ACHN (cell line): ENCODE data around the gene TMEM150B.

ENCODE experiments used
- DNase-seq: peaks from one replicate; pipeline ENCODE4 v3.0.0-alpha.2; 2015
- in situ Hi-C: cut with HindIII; loops from 2 replicates; pipeline ENCODE4 v1.10.0; 2017; ENCODE audit warnings: low sequenced_read_pairs, low pct_ligation_motif_present, low pct_unique_long_range_greater_than_20kb

The TMEM150B gene

DNA sequence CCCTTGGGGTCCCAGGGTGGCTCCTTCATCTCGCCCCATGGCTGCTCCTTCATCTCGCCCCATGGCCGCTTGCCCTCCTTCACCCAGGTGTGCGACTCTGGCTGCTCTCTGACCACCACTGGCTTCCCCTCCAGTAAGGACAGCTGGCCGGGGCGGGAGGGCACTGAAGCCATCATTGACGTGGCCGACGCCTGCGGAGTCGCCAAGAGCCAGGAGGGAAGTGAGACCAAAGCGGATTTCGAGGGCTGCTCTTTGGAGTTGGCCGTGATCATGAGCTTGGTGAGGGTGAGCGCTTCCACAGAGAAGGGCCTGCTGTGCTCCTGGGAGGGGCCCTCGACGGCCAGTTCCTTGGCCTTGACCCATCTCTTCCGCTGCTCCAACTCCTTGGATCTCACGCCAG is 33.4 kb upstream of the TMEM150B start:
- in situ Hi-C loops = no loop called here
- DNase-seq = no peak

DNA sequence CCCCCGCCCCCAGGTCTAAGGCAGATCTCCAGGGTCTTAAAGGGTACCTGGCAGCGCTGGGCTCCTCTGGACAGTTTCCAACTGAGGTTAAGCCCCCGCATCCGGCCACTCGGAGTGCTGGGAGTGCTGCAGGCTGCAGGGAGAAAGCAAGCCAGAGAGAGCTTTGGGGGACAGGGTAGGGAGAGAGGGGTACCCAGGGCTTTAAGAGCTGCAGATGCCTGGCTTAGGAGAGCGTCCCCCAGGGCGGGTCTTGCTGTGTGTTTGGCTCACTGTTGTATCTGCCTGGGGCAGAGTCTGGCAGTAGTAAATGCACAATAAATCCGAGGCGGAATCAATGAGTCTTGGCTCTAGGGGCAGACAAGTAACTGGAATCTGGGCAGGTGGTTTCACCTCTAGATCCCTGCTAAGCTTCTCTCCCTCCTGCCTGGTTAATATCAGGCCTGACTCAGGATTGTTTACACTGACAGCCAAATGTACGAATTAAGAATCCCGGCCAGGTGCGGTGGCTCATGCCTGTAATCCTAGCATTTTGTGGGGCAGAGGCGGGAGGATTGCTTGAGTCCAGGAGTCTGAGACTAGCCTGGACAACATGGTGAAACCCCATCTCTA is 30.2 kb upstream of the TMEM150B start:
- in situ Hi-C loops = no loop called here
- no peak for DNase-seq

DNA sequence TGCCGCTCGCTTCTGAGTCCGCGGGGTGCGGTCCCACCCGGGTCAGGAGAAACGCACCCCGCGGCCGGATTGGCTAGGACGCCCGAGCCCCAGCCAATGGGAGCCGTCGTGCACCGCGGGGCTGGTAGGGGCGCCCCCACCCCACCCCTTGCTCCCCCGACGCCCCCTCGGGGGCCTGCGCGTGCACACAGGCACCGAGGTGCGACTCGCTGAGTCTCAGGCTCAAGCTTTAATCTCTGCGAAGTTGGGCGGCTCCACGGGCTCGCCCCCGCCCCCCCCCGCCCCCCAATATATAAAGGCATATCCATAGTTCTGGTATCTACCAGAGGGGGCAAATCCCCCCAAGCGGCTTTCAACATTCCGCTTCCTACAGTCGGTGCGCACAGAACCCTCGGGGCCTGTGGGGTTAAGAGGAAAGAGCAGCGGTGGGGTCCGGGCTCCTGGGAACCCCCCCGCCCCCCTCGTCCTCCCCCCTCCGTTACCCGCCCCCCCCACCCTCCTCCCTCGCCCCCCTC is 29.6 kb upstream of the TMEM150B start, which contains the start of gene COX6B2:
Gene COX6B2, minus strand, starts transcription at position 22 of the 515 bp plus-strand sequence. CDS start 198 bp downstream, outside the sequence.
- in situ Hi-C loops = no loop called here

DNA sequence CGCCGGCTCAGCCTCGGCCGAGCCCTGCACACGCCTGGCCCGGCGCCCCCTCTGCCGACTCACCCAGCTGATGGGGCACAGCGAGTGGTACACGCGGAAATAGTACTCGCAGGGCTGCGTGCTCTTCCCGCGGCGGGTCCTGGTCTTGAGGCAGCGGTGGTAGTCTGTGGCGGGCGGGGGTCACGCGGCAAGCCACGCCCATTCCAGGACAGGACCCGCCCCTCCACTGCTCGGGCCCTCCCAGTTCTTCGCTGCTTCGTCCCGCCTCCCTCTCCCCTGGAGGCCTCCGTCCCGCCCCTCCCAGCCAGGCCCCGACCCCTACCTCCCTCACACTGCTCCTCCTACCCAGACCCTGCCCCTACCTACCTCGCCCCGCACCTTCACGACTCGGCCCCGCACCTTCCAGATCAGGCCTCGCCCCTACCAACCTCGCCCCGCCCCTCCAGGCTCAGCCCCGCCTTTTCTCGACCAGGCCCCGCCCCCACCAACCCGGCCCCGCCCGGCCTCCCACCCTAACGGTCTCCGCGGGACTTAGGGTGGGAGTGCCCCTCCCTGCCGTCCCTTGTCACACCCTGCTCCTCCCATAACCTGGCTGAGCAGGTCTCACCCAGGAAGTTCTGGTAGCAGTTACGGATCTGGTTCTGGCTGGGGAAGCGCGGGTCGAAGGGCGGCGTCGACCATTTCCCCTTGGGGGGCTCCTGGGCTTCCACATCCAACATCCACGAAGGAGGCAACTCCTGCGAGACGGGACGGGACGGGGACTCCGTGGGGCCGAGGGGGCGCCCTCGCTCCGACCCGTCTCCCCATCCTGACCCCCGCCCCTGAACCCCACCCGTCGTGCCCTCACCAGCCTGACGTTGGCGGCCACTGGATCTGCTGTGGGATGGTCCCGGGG is 28.9 kb upstream of the TMEM150B start:
- in situ Hi-C loops = no loop called here
- DNase-seq = peak; percentile 45

More for the DNA sequence above, 29.6 kb upstream of the TMEM150B start, which contains the start of gene COX6B2:
- DNase-seq = no peak

DNA sequence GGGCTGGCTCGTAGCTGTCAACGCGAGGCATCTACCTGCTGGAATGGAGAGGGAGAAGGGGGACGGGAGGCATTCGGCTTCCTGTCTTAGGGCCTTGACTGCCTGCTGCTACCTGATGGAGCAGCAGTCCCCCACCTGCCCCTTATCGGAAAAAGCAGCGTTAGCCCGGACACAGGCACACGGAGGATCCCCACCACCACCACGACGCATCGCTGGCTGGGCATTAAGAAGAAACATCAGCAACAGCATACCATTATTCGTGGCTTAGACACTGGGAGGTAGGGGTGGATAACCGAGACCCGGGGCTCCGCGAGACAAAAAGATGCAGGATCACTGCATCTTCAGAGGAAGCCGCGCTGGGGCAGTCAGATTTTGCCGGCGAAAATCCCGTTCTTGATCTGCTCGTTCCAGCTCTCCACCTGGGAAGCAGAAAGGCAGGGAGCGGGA is 28.2 kb upstream of the TMEM150B start:
- no peak for DNase-seq
- in situ Hi-C loops = no loop called here

DNA sequence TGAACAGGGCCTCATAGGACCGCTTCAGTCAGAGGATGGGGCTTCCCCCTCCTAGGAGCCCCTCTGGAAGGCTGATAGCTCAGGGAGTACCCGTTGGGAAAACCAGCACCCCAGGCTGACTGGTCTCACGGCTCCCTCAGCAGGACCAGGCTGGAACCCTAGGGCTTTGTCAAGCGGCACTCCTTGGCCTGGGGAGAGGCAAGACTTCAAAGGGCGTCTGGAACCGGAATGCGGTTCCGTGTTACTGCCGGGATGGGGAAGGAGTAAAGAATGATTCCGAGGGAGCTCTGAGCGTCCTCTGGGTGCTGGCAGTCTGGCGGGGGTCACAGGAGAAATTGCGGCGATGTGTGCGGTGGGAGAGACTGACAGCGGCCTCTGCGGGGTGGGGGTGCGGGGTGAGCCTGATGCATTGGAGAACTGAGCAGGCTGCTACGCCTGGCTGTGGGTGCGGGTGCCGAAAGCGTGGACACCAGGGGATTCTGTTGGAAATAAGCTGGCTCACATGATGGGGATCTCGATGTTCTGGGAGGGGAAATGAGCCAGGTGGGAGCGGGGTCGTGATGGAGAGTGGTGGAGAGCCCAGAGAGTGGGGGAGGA is 27.5 kb upstream of the TMEM150B start:
- in situ Hi-C loops = no loop called here
- DNase-seq = no peak

DNA sequence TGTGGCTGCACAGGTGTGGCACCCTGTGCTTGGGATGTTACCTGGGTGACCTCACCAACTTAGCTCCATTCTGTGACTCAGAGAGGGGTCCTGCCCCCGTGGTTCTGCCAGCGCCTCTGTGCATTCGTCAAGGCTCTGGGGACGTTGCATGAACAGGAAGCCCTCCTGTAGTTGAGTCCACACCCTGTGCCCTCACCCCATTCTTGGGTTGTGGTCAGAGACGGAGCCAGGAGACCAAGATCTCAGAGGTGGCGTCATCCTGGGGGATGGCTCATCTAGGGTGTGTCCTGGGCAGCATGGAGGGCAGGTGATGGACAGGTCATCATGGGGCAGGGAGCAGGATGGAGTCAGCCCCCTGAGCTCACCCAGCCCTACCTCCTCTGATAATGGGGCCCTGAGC is 26.9 kb upstream of the TMEM150B start:
- no peak for DNase-seq
- in situ Hi-C loops = no loop called here

DNA sequence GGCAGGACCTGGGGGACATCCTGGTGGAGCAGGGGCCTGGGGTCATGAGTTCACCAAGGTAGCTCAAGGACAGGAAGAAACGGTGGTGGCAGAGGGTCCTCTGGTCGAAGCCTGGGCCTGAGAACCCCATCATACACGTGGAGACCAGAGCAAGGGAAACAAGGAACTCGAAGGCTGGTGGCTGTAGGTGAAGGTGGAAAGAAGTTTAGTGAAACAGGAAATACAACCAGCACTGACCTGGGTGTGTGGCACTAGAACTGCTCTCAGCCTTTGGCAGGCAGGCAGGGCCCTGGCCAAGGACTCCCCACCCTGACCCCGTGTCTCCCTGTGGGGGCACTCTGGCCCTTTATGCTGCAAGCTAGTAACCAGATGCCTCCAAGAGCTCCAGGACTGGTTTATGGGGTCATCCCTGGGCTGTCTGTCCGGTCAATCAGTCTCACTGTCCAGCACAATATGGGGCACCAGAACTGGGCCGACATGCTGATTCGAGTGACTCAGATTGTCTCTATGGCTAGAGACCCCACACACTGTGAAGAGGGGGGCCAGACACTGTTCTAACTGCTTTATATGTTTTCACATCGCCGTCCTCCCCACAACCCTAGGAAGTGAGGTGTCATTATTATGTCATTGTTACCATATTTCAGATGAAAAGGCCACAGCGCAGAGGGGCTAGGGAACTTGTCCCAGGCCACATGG is 25.6 kb upstream of the TMEM150B start:
- in situ Hi-C loops = no loop called here
- no peak for DNase-seq

DNA sequence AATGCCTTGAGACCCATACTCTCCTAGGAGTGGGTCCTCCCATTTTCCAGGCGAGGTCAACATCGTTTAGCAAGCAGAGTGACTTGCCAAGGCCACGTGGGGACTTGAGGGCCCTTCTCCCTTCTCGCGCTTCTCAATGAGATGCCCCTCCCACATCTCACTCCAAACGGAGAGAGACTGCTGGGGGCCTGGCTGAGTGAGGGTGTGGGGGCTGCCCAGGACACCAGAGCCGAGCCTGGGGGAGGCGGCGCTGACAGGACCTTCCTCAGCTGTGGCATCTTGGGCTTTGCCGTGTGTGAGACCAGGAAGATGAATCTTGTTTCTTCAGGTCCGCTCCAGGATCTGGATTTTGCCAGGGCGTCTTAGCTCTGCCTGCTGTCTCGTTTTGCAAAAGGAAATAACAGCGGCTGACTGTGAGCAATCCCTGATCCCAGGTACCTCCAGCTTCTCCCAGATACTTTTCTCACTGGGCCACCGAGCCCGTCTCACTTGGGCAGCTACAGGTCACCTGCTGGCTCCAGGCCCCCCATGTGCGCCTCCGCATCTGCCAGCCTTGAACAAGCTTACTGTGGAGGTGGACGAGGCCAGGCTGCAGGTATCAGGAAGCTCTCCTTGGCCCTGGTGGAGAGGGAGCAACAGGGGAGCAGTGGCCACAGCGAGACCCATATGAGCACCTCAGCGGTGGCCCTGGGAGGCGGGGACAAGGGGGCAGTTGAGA is 23.3 kb upstream of the TMEM150B start:
- in situ Hi-C loops = no loop called here
- DNase-seq = no peak

DNA sequence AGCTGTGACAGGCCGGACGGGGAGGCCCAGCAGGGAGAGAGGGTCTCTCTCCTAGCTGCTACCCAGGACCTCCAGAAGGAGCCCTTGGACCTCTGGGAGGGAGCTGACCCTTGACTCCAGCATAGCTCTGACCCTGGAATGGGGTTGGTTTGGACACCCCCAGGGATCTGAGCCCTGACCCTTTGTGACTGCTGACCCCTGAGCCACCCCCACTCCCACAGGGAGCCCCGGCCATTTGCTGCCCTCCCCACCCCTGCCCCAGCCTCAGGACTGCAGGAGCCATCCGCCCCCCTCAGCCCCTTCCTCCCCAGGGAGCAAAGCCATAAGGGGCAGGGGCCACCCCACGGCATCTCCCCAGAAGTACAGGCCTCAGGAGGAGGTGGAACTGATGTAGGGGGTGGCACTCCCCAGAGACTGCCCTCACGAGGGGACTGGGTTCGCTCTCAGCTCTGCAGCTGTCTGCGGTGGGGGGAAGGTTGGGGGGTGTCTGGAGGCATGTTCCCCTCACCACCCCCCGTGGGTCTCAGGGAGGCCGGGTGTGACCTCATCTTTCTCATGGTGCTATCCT is 22.4 kb upstream of the TMEM150B start:
- in situ Hi-C loops = no loop called here

DNA sequence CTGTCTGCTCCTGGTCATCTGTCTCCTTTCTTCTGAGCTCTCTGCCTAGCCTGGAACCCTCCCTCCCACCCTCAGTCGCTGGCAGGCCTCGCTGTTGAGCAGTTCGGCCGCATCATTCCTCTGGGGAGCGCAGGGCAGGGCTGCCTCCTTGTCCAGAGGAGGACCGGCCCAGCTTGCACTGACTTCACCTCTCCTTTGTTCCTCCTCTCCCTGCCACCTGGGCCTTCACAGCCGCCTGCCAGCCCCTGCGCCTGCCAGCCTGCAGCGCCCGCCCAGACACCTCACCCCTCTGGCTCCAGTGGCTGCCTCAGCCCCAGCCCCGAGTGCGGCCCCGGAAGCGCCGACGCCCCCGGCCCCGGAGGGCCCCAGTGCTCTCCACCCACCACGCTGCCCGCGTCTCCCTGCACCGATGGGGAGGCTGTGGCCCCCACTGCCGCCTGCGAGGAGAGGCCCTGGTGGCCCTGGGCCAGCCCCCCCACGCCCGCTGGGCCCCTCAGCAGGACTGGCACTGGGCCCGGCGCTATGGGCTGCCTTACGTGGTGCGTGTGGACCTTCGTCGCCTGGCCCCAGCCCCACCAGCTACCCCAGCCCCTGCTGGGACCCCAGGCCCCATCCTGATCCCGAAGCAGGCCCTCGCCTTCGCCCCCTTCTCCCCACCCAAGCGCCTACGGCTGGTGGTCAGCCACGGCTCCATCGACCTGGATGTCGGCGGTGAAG is 21.7 kb upstream of the TMEM150B start:
- no peak for DNase-seq
- in situ Hi-C loops = no loop called here

More for the DNA sequence above, 22.4 kb upstream of the TMEM150B start:
- no peak for DNase-seq

DNA sequence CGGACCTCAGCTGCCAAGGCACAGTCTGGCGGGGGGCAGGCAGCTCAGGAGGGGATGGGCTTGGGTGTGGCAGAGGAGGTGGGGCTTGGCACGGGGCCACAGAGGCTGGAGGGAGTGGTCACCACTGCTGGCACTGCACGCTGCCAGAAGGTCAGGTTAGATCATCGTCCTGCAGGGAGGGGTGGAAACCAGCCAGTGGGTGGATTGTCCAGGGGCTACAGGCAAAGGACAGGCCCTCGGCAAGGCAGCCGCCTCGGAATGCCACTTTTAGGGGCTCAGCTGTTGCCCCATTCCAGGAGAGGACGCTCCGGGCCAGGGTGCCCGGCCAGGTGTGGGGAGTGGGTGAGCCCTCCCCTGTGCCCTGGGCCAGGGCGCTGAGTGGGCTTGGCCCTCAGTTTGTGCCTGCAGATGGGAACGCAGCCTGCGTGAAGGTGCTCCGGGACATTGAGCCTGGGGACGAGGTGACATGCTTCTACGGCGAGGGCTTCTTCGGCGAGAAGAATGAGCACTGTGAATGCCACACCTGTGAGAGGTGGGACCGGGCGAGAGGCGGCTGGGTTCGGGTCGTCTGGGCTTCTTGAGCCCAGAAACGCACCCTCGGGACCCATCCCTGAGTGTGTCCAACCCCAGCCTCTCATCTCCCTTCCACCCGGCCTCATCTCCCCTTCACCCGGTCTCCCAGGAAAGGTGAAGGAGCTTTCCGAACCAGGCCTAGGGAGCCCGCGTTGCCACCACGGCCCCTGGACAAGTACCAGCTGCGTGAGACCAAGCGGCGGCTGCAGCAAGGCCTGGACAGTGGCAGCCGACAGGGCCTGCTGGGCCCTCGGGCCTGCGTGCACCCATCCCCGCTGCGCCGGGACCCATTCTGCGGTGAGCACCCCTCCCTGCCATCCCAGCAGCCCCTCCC is 20.9 kb upstream of the TMEM150B start:
- DNase-seq = no peak
- in situ Hi-C loops = no loop called here

DNA sequence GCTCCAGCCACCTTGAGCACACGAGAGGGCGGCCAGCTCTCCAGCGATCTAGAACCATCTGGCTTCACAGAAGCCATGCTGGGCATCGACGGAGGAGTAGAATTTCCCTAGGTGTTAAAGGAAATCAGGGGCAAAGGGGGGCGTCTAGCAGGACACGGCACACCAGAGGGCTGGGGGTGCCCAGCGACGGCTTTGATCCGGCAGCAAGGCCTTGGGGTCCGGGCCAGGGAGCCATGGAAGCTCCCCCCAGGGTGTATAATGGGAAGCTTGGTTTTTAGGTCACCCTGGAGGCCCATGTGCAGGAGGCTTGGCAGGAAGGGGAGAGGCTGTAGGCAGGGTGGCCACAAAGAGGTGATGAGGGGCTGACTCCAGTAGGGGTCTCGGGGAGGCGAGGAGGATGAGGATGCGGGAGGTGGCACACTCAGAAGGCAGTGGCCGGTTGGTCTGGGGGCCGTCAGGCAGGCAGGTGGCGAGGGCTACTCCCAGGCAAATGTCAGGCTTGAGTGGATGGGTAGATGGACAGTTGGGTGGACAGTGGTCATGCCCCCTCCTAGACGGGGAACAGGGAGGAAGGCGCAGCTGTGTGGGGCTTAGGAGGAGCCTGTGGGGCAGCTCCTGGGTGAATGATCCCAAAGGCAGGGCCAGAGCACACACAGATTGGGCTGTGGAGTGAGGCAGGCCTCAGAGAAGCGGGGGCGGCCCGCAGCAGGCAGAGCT is 20.1 kb upstream of the TMEM150B start:
- in situ Hi-C loops = no loop called here
- DNase-seq = no peak

DNA sequence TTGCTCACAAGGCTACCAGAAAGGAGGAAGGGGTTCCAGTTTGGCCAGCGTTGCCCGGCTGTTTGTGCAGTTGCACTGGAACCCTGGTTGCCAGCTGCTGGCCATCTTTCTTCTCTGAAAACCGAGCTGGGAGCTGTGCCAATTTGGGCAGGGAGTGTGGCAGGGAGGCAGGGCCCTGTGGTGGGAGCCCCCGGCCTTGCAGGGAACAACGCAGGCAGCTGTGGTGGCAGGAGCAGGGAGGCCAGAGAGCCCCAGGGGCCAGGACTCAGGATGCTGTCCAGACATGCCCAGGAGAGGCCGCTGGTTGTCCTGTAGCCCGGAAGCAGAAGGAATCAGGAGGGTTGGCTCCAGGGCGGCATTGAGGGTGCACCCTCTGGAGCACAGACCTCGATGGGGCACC is 19.3 kb upstream of the TMEM150B start:
- in situ Hi-C loops = no loop called here
- no peak for DNase-seq

DNA sequence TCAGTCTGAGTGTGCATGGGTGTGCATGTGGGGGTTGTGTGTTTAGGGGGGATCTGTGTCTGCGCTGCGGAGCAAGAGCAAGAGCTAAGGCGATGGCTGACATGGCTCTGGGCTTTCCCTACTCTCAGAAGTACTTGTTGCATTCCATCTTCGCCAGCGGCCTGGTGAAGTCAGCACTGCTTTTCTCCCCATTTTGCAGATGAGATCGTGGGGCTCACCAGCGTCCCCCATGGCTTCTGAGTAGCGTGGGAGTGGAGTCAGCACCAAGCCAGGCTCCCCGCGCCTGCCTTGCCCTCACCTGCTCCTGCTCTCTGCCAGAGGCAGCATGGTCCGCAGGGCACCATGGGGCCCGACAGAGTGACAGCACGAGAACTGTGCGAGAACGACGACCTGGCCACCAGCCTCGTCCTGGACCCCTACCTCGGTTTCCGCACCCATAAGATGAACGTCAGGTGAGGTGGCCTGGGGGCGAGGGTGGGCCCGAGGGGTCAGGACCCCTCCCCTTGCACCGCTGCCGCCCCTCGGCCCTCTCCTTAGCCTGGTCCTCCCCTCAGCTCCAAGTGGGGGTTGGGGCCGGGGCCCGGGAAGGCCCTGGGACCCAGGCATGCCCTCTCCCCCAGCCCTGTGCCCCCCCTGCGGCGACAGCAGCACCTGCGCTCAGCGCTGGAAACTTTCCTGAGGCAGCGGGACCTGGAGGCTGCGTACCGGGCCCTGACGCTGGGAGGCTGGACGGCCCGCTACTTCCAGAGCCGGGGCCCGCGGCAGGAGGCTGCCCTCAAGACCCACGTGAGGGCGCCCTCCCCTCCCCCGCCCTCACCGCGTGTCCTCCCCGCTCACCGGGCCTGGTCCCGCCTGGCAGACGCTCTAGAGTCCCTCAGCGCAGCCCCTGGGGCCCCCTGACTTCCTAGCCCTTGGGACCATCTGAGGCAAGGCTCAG is 16.7 kb upstream of the TMEM150B start:
- in situ Hi-C loops = no loop called here
- DNase-seq = no peak
